Thoracic aorta (tissue), 2 donors: ENCODE results near the gene GALT. TPM values are rescaled to one million over a fixed set of nuclear protein-coding genes. Genes with fewer than 3 reads are reported as not detected.

ENCODE experiments used
- ATAC-seq: fragments of 150-250 bp; one replicate; pipeline ENCODE4 v1.8.0; 2017; ENCODE audit warnings: low read depth; ENCODE audit not compliant: insufficient number of reproducible peaks, low FRiP score
- DNase-seq: peaks from one replicate; pipeline ENCODE4 v3.0.0-alpha.2; 2020; ENCODE audit warnings: low spot score
- H3K27ac ChIP-seq, 2 donors: fragments of 200-600 bp; sonication (generic); 1 replicate in 1 of 2; 2 replicates in 1 of 2; pipeline ENCODE4 v1.5.1; 2016; ENCODE audit warnings: mild to moderate bottlenecking in 2 of 2, moderate library complexity in 2 of 2
- H3K27me3 ChIP-seq: fragments of 200-600 bp; sonication (generic); replicated peaks from 2 replicates; pipeline ENCODE4 v1.6.0; 2016; ENCODE audit warnings: mild to moderate bottlenecking; ENCODE audit not compliant: insufficient read depth
- H3K36me3 ChIP-seq: fragments of 200-600 bp; sonication (generic); one replicate; pipeline ENCODE4 v1.5.1; 2016
- H3K4me1 ChIP-seq, 2 donors: fragments of 200-600 bp; sonication (generic); 1 replicate in 1 of 2; 2 replicates in 1 of 2; pipeline versions ENCODE4 v1.5.1 to v1.6.0; 2016; ENCODE audit warnings: low read depth in 2 of 2, mild to moderate bottlenecking in 1 of 2; ENCODE audit not compliant: control insufficient read depth in 1 of 2
- H3K4me3 ChIP-seq: fragments of 200-600 bp; sonication (generic); 2 replicates; pipeline ENCODE4 v1.5.1; 2016; ENCODE audit warnings: mild to moderate bottlenecking
- H3K9me3 ChIP-seq: fragments of 200-600 bp; sonication (generic); 2 replicates; pipeline ENCODE4 v1.5.1; 2016
- CTCF ChIP-seq: fragments of 200-600 bp; sonication (generic); IDR thresholded peaks from one replicate; pipeline ENCODE4 v1.5.1; 2019; ENCODE audit warnings: antibody characterized with exemption
- total RNA-seq, 2 donors: library from RNA; depleted of rRNA; stranded (reverse); fragments of >200 nt; gene quantifications; one replicate each; pipeline versions ENCODE4 v1.1.0 to v1.2.3, GENCODE V29; 2016

GALT gene
- total RNA-seq: 10 to 100 TPM; 67.7 to 78.4 TPM

GRCh38 chr9:34646211-34647083 is at the start of gene GALT:
TSS of gene GALT (plus strand) at chr9:34646675. CDS start at chr9:34646705, 30 bp downstream.
- H3K36me3 ChIP-seq: peaks cover 16% of the 10 kb centered on the region
- H3K27me3 ChIP-seq: no peaks in the 10 kb centered on the region
- peak within 1 kb of the TSS; percentile 79 to 80 for H3K27ac ChIP-seq
- peak within 1 kb of the TSS; percentile 79 for H3K4me3 ChIP-seq
- H3K9me3 ChIP-seq: no peaks in the 10 kb centered on the region
- TF ChIP-seq CTCF: peak; percentile 23
- DNase-seq (peak; percentile 89), ATAC-seq (peak; percentile 62)
- H3K4me1 ChIP-seq: peaks cover 16 to 35% of the 10 kb centered on the region in 2 donors

GRCh38 chr9:34599546-34599945 is 46.9 kb upstream of the GALT start:
- DNase-seq (no peak), ATAC-seq (no peak)
- H3K27ac ChIP-seq: no peak overlapping the region
- no peaks in the 10 kb centered on the region for H3K27me3 ChIP-seq
- no peak overlapping the region for H3K4me3 ChIP-seq
- no peaks in the 10 kb centered on the region for H3K9me3 ChIP-seq
- H3K36me3 ChIP-seq: no peaks in the 10 kb centered on the region
- no peak for TF ChIP-seq CTCF
- H3K4me1 ChIP-seq: peaks cover 0 to 3% of the 10 kb centered on the region in 2 donors

- no peak for TF ChIP-seq CTCF
- no peaks in the 10 kb centered on the region for H3K4me1 ChIP-seq
- H3K4me3 ChIP-seq: no peak overlapping the region
- no peaks in the 10 kb centered on the region for H3K9me3 ChIP-seq
- H3K36me3 ChIP-seq: no peaks in the 10 kb centered on the region
- no peak overlapping the region for H3K27ac ChIP-seq
- no peaks in the 10 kb centered on the region for H3K27me3 ChIP-seq
- ATAC-seq (no peak), DNase-seq (no peak)
These were observed 45.6 kb upstream of the GALT start for GRCh38 chr9:34600908-34601307.

GRCh38 chr9:34601937-34602573 is 44.4 kb upstream of the GALT start:
- no peaks in the 10 kb centered on the region for H3K36me3 ChIP-seq
- no peak for DNase-seq
- TF ChIP-seq CTCF: no peak
- no peak for ATAC-seq
- H3K4me1 ChIP-seq: no peaks in the 10 kb centered on the region
- H3K4me3 ChIP-seq: no peak overlapping the region
- H3K27ac ChIP-seq: no peak overlapping the region
- H3K27me3 ChIP-seq: no peaks in the 10 kb centered on the region
- H3K9me3 ChIP-seq: no peaks in the 10 kb centered on the region

- Histone ChIP-seq H3K27ac (no peak overlapping the region), H3K9me3 (no peaks in the 10 kb centered on the region), H3K36me3 (no peaks in the 10 kb centered on the region), H3K4me3 (no peak overlapping the region), H3K4me1 (no peaks in the 10 kb centered on the region), H3K27me3 (no peaks in the 10 kb centered on the region)
- peak; percentile 91 for TF ChIP-seq CTCF
- ATAC-seq (peak; percentile 81), DNase-seq (peak; percentile 49)
These were observed 42.8 kb upstream of the GALT start for GRCh38 chr9:34603610-34604231.
